Measurements from ENCODE around the gene TCF7L2.
"Not testable (repeated sequence)": the region's sequence is repeated elsewhere in the genome, so short reads cannot be mapped to it uniquely, and the experiment has no call there.

The TCF7L2 gene

DNA sequence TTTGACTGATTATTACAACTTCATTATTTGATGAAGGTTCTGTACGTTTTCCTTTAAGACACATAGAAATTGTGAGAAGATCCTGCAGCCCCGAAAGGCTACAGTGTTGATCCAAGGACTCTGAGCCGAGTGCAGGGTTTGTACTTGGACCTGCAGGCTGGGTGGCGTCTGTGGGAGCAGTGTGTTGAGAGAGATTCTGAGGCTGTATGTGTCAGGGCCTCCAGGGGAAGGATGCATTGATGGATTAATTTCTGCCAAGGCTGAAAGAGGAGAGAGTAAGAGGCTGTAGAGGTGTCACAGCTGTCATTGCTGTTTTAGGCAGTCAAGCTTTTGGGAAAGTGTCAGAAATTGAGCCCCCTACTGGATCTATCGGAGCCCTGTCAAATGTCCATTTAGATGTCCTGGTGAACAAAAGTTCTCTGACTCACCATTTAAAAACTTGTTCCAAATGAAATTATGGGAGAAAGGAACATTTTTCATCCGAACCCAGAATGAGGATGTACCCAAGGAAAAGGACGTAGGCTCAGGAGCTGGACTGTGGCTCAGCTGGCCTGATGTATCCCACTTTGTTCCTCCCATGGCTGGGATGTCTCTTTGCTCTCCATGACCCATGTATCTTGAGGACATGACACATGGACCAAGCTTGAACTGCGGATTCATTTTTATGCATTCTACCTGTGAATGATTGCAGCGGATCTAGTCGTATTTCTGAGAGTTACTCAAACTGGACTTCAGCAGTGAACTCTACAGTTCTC is 102.2 kb downstream of the TCF7L2 start:
- DNase-seq = no peak

DNA sequence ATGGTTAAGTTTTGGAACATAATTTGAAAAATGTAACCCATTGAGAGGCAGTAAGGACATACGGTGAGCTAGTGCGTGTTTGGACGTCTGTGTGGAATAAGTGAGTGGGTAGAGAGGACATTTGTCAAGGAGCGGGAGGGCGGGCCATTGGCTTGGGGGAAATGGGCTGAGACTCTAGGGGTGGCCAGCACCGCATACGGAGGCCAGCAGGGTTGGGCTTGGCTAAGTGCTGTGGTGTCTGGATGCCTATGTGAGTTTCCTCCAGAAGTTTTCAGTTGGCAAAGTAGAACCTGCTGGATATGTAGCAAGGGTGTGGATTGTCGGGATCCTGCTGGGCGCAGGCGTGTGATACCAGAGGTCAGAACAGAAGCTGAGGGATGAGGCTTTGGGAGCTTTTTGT is 103.0 kb downstream of the TCF7L2 start:
- no peak for DNase-seq

DNA sequence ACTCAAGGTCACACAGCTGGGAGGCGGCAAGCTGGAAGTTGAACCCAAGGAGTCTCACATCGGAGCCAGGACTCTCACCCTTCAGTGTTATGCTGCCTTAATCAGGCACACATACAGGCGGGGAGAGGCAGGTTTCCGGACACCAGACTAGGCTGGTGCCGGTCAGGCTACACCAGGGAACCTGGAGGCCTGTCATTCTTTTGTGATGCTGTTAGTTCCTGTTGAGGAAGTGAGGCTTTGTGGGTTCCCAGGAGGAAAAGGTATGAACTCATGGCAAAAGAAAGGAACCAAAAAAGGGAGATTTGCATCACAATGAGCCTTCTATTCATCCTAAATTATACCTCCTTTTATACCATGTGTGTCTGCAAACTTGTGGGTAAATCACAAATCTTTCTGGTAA is 103.8 kb downstream of the TCF7L2 start:
- no peak for DNase-seq

DNA sequence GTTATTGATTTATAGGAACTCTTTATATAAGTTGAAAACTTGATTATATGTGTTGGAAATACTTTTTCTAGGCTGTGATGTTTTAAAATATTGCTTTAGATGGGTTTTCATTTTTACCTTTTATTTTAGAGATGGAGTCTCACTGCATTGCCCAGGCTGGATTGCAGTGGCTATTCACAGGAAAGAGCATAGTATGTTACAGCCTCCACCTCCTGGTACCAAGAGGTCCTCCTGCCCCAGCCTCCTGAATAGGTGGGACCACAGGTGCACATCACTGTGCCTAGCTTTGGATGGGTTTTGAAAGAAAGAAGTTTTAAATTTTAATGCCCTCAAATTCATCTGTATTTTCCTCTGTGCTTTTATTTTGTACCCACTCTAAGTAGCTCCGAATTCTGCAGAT is 105.4 kb downstream of the TCF7L2 start:
- no peak for DNase-seq

DNA sequence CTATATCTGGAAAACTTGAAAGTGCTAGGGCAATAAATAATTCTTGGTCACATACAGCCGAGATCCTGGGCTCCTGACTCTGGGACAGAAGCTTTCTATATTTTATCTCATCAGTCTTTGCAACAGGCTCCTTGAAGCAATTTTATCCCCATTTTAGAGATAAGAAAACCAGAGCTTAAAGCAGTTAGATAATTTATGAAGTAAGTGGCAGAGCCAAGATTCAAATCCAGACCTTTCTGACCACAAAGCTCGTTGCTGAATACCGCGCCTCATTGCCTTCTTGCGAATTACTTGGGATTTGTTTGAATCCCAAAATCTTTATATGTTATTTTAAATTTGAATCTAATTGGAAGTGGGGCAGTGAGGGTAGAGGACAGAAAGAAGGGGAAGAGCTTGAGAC is 106.0 kb downstream of the TCF7L2 start:
- DNase-seq = no peak

GRCh38 chr10:113056441-113057021 is 106.5 kb downstream of the TCF7L2 start:
- no peak for DNase-seq

DNA sequence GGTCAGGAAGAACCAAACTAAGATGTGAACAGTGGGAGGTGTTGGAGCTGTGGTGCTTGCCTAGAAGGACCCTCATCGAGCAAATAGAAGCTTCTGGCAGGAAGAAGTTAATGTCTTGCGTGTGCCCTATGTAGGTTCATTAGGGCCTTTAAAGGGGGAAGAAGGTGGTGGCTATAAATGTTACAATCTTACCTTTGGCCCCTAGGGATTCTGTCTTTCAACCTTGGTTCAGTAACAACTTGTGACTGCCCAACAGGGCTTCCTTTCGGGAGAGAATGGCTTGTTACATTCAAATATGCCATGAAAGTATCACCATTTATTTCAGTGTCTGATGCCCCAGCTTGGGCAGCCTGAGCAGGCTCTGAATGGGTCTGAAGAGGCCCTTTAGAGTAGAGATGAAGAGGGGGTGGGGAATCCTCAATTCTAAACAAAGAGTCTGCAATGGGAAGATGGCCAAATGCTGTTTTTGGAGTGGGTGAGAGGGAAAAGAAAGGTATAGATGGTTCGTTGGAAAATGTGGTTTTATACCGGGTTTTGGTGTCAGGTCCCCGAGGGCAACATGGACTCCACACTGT is 108.0 kb downstream of the TCF7L2 start:
- no peak for DNase-seq

GRCh38 chr10:113058523-113059370 is 108.7 kb downstream of the TCF7L2 start:
- DNase-seq = no peak

DNA sequence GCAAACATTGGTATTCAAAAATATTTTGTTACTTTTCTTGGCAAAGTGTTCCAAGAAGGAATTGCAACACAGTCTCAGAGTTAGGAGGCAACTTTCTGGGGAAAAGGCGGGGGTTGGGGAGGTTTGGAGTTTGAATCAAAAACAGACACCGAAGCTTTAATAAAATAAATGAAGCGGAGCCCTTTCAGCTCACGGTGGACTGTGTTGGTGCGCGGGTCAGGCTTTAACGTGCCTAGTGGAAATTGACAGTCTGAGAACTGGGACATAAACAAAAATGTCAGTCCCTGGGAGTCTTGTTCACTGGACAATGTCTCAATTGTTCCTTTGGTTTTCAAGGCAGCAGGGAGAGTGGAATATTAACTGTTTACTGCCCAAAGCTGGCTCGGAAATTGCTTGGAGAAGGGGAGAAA is 109.3 kb downstream of the TCF7L2 start:
- DNase-seq = no peak

- DNase-seq = no peak
These were observed 110.4 kb downstream of the TCF7L2 start for GRCh38 chr10:113060201-113061053.

GRCh38 chr10:113061054-113061430 is 111.0 kb downstream of the TCF7L2 start:
- DNase-seq = no peak

DNA sequence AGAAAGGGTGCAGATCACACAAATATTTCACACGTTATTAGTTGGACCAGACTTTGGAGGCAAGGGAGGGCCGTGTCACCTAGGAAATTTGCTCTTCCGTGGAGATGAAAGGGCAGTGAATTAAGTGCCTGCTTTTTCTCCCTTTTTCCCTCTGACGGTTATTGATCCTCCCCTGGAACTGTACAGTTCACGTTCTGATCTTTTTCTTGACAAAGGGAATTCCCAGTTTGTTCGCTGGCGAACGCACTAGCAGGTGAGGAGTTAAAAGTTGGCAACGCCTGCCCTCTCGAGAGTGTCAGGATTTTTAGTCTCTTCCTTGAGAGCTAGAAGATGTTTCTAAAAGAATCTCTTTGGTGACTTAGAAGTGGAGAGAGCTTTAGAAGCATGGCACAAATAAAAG is 111.5 kb downstream of the TCF7L2 start:
- DNase-seq = no peak

DNA sequence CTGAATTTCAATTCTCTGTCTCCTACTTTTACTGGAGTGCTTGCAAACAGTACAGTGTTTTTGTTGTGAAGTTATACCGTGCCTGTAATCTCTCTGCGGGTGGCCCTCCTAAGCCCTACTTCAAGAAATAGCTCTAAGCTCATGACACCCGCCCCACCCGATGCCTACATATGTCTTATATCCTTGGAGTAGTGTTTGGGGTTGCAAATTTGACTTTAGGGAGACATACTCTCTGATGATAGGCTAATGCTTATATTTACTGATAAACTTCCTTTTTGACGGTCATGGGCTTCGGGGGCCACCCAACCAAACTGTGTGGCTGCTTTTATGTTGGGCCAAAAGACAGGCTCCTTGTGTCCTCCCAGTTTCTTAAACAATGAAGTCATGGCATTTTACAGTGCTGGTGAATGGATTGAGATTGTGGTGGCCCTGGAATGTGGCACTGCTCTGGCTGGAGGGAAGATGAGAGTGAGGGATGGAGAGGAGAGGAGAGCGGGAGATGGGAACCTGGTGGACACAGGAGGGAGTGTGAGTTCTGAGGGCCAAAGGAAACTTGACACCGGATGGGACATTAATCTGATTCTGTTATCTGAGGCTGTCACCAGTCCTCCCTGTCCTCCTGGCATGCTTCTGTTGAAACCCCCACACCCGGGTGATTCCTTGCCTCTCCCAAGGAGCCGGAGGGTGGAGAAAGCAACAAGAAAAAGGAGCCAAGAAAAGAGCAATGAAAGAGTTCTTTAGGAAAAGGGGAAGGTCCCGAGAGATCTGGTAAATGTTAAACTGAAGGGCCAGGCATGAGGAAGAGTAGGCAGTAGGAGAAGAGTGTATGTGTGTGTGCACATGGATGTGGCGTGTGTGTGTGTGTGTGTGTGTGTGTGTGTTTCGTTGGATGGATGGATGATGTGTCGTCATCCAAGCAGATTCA is 113.3 kb downstream of the TCF7L2 start:
- DNase-seq = no peak

DNA sequence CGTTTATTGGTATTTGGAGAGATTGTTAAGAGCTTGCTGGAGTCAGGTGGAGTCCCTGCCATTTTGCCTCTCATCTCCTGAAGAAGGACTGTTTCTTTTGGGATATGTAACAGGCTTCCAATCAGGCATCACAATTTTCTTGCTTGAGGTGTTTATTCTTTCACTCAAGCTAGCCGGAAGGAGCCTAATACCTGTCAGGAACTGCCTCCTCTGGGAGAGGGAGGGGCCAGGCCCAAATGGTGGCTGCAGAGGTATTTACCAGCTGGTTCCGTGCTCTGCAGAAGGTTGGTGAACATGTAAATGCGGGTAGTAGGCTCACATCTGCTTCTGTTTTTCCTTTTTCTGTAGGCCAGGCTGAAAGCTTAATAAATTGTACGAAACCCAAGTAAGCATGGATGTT is 114.0 kb downstream of the TCF7L2 start:
- no peak for DNase-seq

- not testable (repeated sequence) for DNase-seq
These were observed 116.1 kb downstream of the TCF7L2 start for GRCh38 chr10:113066120-113066519.

- DNase-seq = no peak
These were observed 116.7 kb downstream of the TCF7L2 start for GRCh38 chr10:113066561-113067312.

GRCh38 chr10:113067501-113067900 is 117.5 kb downstream of the TCF7L2 start:
- DNase-seq = no peak

- no peak for DNase-seq
These were observed 118.3 kb downstream of the TCF7L2 start for GRCh38 chr10:113068178-113068890.

- no peak for DNase-seq
These were observed 119.5 kb downstream of the TCF7L2 start for GRCh38 chr10:113069595-113069994.

DNA sequence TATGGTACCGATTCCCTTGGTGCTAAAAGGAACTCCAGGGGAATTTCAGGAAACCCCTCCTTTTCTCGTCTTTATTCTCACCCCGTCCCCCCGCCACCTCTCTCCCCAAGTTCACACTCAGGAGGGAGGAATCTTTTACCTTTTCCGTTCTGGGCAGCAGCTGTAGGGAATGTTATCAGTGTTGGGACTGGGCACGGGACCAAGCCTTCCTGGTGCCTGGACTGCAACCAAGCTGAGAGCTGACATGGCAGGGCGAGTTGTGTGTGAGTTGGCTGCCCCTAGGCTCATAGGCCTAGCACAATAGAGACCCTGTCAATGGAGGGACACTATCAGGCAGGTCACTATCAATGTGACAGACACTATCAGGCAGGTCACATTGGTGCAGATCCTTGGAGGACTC is 121.4 kb downstream of the TCF7L2 start:
- DNase-seq = no peak

All from SHP77 (cell line).